Choroid plexus epithelial cell (primary cell): ENCODE measurements around the gene SYCP2.

Experiments
- DNase-seq: peaks from one replicate; pipeline ENCODE4 v3.0.0-alpha.2; 2010; ENCODE audit warnings: low read depth
- H3K4me3 ChIP-seq: 2 replicates; pipeline ENCODE4 v1.5.1; 2011; ENCODE audit warnings: low read depth, mild to moderate bottlenecking, control low read depth, low read length, moderate library complexity
- CTCF ChIP-seq: conservative IDR thresholded peaks from 2 replicates; pipeline ENCODE4 v1.5.1; 2011; ENCODE audit warnings: low read depth, mild to moderate bottlenecking, control low read depth, inconsistent platforms, low read length, moderate library complexity

SYCP2 gene

DNA sequence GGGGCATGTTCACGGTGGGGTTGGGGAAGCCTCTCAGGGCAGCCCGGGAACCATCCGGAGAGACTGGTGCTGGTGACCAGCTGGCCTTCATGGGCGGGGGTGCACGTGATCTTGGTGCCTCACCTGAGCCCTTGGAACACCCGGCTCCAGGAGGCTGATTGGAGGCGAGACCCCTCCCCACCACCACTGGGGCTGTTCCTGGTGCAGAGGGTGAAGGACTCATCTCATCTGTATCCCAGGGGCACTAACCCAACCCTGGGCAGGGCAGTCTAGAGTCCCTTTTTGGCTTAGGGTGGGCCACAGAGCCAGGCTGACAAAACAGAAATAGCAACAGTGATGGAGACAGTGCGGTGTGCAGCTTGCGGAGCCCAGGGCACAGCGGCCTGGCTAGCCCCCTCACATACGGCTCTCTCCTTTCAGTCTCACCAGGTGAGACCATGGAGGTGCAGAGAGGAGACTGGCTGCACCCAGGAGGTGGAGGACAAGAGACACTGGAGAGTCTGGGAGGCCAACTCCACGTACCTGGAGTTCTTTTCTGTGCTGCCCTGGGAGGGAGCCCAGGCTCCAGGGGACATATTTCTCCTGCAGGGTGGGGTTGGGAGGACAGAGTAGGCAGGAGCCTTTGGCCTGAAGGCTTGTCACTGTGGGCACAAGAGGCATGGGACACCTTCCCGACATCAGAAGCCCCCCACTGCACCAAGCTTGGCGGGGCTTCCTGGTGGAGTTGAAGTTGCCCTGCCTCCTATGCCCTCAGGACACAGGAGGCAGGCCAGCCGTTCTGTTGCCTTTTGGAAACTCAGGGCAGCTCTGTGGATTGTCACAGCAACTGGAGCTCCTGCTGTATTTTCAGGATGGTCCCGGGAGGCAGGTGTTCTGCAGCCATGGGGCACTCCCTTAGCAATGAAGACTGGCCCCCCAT, 106.0 kb downstream of the SYCP2 start:
- no peak for DNase-seq

GRCh38 chr20:59825944-59826759, 107.3 kb downstream of the SYCP2 start:
- no peak for DNase-seq
- no peak for TF ChIP-seq CTCF
- no peak overlapping the region for H3K4me3 ChIP-seq

More for the DNA sequence above, 106.0 kb downstream of the SYCP2 start:
- TF ChIP-seq CTCF, result no peak
- H3K4me3 ChIP-seq, result no peak overlapping the region

- TF ChIP-seq CTCF, result no peak
- H3K4me3 ChIP-seq, result no peak overlapping the region
These were observed 107.9 kb downstream of the SYCP2 start for GRCh38 chr20:59825563-59825920.

DNA sequence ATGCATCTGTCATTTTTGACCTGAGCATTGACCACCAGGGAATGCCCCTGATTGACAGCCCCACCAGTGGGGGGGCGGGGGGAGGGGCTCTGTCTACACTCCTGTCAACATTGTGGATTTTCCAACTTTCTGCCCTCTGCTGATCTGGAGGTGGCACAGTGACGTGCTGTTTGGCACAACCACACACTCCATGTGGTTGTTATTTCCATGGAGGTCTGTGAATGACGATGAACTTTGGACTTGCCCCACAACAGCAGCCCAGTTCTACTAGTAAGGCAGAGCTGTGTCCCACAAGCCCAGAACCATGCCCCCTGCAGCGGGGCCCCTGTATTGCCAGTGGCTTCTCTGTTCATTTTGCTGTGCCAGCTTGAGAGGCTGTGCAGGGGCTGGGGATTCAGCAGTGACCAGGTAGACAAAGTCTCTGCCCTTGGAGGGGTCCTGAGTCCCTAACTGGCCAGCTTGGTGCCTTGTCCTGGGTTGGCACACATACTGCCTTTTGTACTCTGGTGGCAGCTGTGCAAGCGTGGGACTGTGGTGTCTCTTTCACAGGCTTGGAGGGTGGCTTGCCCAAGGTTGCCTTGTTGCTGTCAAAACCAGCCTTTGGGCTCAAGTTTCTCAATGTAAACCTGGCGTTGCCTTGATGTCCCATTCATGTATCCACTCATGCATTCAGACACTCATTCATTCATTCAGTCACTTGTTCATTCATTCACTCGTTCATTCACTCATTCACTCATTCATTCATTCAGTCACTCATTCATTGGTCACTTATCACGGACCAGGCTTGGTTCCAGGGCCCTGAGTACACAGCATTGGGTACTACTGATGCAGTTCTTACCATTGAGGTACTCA, 108.5 kb downstream of the SYCP2 start:
- DNase-seq, result no peak
- no peak overlapping the region for H3K4me3 ChIP-seq
- no peak for TF ChIP-seq CTCF

More at GRCh38 chr20:59825563-59825920, 107.9 kb downstream of the SYCP2 start:
- no peak for DNase-seq

GRCh38 chr20:59823491-59824259, 109.8 kb downstream of the SYCP2 start:
- DNase-seq, result no peak
- no peak overlapping the region for H3K4me3 ChIP-seq
- no peak for TF ChIP-seq CTCF

- TF ChIP-seq CTCF, result no peak
- DNase-seq, result no peak
- H3K4me3 ChIP-seq, result no peak overlapping the region
These were observed 110.4 kb downstream of the SYCP2 start for GRCh38 chr20:59823030-59823423.
